Measurements from ENCODE around the gene MYOZ3. TPM values are rescaled to one million over a fixed set of nuclear protein-coding genes. Genes with fewer than 3 reads are reported as not detected.
A peak's percentile ranks its signal among the peaks of the same experiment; 100 is the strongest.

MYOZ3 gene
- polyA plus RNA-seq, 4 donors = 0.27 to 1.5 (median 0.38) TPM

DNA sequence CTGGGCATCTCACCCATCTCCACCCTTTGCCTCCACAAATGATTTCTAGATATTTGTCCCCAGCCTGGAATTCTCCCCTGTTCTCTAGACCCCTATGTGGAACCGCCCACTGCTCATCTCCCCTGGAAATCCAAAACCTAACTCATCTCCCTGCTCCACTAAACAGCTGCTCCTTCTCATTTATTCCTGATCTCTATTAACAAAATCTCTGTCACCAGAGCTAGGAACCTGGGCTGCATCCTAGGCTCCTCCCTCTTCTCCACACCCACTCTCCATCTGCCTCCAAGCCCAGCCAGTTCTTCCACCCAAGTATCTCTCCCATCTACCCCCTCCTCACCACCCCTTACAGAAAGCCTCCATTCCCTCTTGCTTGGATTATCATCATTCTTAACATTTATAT is 44.5 kb upstream of the MYOZ3 start:
- no peak overlapping the region for H3K4me3 ChIP-seq (ENCODE audit: low read depth in 1 of 3, low read length in 3 of 3)
- no peaks in the 10 kb centered on the region for H3K9me3 ChIP-seq (ENCODE audit: control insufficient read depth in 2 of 2, insufficient read depth in 1 of 2, low read depth in 1 of 2, low read length in 1 of 2)
- FAIRE-seq (no peak), DNase-seq (no peak)
- H3K27ac ChIP-seq (ENCODE audit: low read depth in 1 of 3, low read length in 2 of 3) = peak overlapping the region; percentile 12 to 71 (median 27)
- H3K27me3 ChIP-seq (ENCODE audit: control insufficient read depth in 3 of 3, insufficient read depth in 3 of 3, low read length in 3 of 3) = no peaks in the 10 kb centered on the region
- 42 to 84% (median 79%) methylated on average over 1 of the region's 1 CpG for WGBS, 3 donors
- peaks cover 15 to 51% (median 32%) of the 10 kb centered on the region in 3 donors for H3K4me1 ChIP-seq (ENCODE audit: control insufficient read depth in 3 of 3, insufficient read depth in 2 of 3, low read depth in 1 of 3, low read length in 2 of 3)
- H3K36me3 ChIP-seq (ENCODE audit: control insufficient read depth in 3 of 3, insufficient read depth in 2 of 3, low read depth in 1 of 3, low read length in 3 of 3) = peaks cover 0 to 74% (median 8%) of the 10 kb centered on the region in 3 donors

GRCh38 chr5:150618163-150618562 is 42.9 kb upstream of the MYOZ3 start:
- 73 to 91% (median 89%) methylated on average over 6 to 9 of the region's 9 CpGs for WGBS, 3 donors
- H3K36me3 ChIP-seq (ENCODE audit: control insufficient read depth in 3 of 3, insufficient read depth in 2 of 3, low read depth in 1 of 3, low read length in 3 of 3) = peaks cover 0 to 80% (median 8%) of the 10 kb centered on the region in 3 donors
- FAIRE-seq (no peak), DNase-seq (no peak)
- H3K4me3 ChIP-seq (ENCODE audit: low read depth in 1 of 3, low read length in 3 of 3) = no peak overlapping the region
- no peaks in the 10 kb centered on the region for H3K27me3 ChIP-seq (ENCODE audit: control insufficient read depth in 3 of 3, insufficient read depth in 3 of 3, low read length in 3 of 3)
- H3K9me3 ChIP-seq (ENCODE audit: control insufficient read depth in 2 of 2, insufficient read depth in 1 of 2, low read depth in 1 of 2, low read length in 1 of 2) = no peaks in the 10 kb centered on the region
- peak overlapping the region in 2 of 3 donors; percentile 25 to 56 for H3K27ac ChIP-seq (ENCODE audit: low read depth in 1 of 3, low read length in 2 of 3)
- peaks cover 15 to 35% (median 22%) of the 10 kb centered on the region in 3 donors for H3K4me1 ChIP-seq (ENCODE audit: control insufficient read depth in 3 of 3, insufficient read depth in 2 of 3, low read depth in 1 of 3, low read length in 2 of 3)

- DNase-seq (no peak), FAIRE-seq (no peak)
- H3K27me3 ChIP-seq (ENCODE audit: control insufficient read depth in 3 of 3, insufficient read depth in 3 of 3, low read length in 3 of 3) = no peaks in the 10 kb centered on the region
- H3K4me3 ChIP-seq (ENCODE audit: low read depth in 1 of 3, low read length in 3 of 3) = no peak overlapping the region
- H3K27ac ChIP-seq (ENCODE audit: low read depth in 1 of 3, low read length in 2 of 3) = peak overlapping the region in 2 of 3 donors; percentile 25 to 56
- no peaks in the 10 kb centered on the region for H3K9me3 ChIP-seq (ENCODE audit: control insufficient read depth in 2 of 2, insufficient read depth in 1 of 2, low read depth in 1 of 2, low read length in 1 of 2)
- H3K4me1 ChIP-seq (ENCODE audit: control insufficient read depth in 3 of 3, insufficient read depth in 2 of 3, low read depth in 1 of 3, low read length in 2 of 3) = peaks cover 11 to 29% (median 16%) of the 10 kb centered on the region in 3 donors
- WGBS, 3 donors = 72 to 91% (median 87%) methylated on average over 17 of the region's 17 CpGs
- H3K36me3 ChIP-seq (ENCODE audit: control insufficient read depth in 3 of 3, insufficient read depth in 2 of 3, low read depth in 1 of 3, low read length in 3 of 3) = peaks cover 0 to 81% (median 8%) of the 10 kb centered on the region in 3 donors
Measured at GRCh38 chr5:150618588-150619281, 42.3 kb upstream of the MYOZ3 start.

DNA sequence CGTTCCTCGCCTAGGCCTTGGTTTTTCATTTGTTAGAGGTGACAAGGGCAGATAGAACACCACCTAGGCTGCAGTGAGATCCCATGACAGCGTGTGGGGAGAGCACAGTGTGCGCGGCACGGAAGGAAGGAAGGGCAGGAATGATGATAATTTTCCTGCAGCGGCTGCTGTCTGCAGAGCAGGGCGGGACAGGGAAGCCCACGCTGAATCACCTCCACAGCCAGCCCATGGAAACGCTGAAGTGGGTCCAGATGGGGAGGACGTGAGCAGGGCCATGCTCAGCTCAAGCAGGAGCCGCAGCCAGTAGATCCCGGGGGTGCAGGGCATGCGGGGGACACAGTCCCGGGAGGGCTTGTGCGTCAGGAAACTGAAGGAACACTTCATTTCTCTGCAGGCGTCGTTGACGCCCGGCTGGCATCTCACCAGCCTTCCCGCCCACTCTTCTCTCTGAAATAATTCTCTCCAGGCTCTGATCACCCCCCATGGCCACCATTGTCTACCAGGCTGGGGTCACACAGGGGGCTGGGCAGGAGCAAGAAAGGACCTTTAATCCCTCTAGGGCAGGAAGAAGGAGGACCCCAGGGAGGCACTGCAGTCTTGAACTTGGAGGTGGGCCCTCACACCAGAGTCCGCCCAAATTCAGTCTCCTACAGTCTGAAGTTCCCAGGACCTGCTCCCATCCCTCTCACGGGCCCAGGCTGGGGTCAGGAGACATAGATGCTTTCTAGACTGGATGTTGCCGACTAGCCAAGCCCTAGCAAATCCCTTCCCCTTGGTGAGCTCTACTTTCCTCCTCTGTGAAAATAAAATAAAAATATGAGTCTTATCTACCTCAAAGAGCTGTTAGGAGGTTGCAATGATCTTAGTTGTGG is 41.5 kb upstream of the MYOZ3 start:
- peak overlapping the region in 1 of 3 donors; percentile 56 for H3K27ac ChIP-seq (ENCODE audit: low read depth in 1 of 3, low read length in 2 of 3)
- no peaks in the 10 kb centered on the region for H3K27me3 ChIP-seq (ENCODE audit: control insufficient read depth in 3 of 3, insufficient read depth in 3 of 3, low read length in 3 of 3)
- FAIRE-seq (no peak), DNase-seq (no peak)
- no peaks in the 10 kb centered on the region for H3K9me3 ChIP-seq (ENCODE audit: control insufficient read depth in 2 of 2, insufficient read depth in 1 of 2, low read depth in 1 of 2, low read length in 1 of 2)
- H3K36me3 ChIP-seq (ENCODE audit: control insufficient read depth in 3 of 3, insufficient read depth in 2 of 3, low read depth in 1 of 3, low read length in 3 of 3) = peaks cover 0 to 77% (median 8%) of the 10 kb centered on the region in 3 donors
- no peak overlapping the region for H3K4me3 ChIP-seq (ENCODE audit: low read depth in 1 of 3, low read length in 3 of 3)
- WGBS, 3 donors = 70 to 89% (median 76%) methylated on average over 22 to 24 of the region's 24 CpGs
- H3K4me1 ChIP-seq (ENCODE audit: control insufficient read depth in 3 of 3, insufficient read depth in 2 of 3, low read depth in 1 of 3, low read length in 2 of 3) = peaks cover 6 to 25% (median 11%) of the 10 kb centered on the region in 3 donors

- no peak for FAIRE-seq
- WGBS, 3 donors = 72 to 84% (median 73%) methylated on average over 5 of the region's 5 CpGs
- no peak overlapping the region for H3K27ac ChIP-seq (ENCODE audit: low read depth in 1 of 3, low read length in 2 of 3)
Measured at GRCh38 chr5:150621301-150621700, 39.8 kb upstream of the MYOZ3 start.

GRCh38 chr5:150622157-150622556 is 38.9 kb upstream of the MYOZ3 start:
- Histone ChIP-seq H3K36me3 (ENCODE audit: control insufficient read depth in 3 of 3, insufficient read depth in 2 of 3, low read depth in 1 of 3, low read length in 3 of 3) (peaks cover 0 to 73% (median 8%) of the 10 kb centered on the region in 3 donors), H3K27ac (ENCODE audit: low read depth in 1 of 3, low read length in 2 of 3) (no peak overlapping the region), H3K27me3 (ENCODE audit: control insufficient read depth in 3 of 3, insufficient read depth in 3 of 3, low read length in 3 of 3) (no peaks in the 10 kb centered on the region), H3K4me1 (ENCODE audit: control insufficient read depth in 3 of 3, insufficient read depth in 2 of 3, low read depth in 1 of 3, low read length in 2 of 3) (peaks cover 2 to 29% (median 4%) of the 10 kb centered on the region in 3 donors), H3K9me3 (ENCODE audit: control insufficient read depth in 2 of 2, insufficient read depth in 1 of 2, low read depth in 1 of 2, low read length in 1 of 2) (no peaks in the 10 kb centered on the region), H3K4me3 (ENCODE audit: low read depth in 1 of 3, low read length in 3 of 3) (no peak overlapping the region)
- DNase-seq (no peak), FAIRE-seq (no peak)
- WGBS, 3 donors = 75 to 89% (median 79%) methylated on average over 2 of the region's 2 CpGs

More at GRCh38 chr5:150621301-150621700, 39.8 kb upstream of the MYOZ3 start:
- H3K27me3 ChIP-seq (ENCODE audit: control insufficient read depth in 3 of 3, insufficient read depth in 3 of 3, low read length in 3 of 3) = no peaks in the 10 kb centered on the region
- H3K4me1 ChIP-seq (ENCODE audit: control insufficient read depth in 3 of 3, insufficient read depth in 2 of 3, low read depth in 1 of 3, low read length in 2 of 3) = peaks cover 4 to 23% (median 4%) of the 10 kb centered on the region in 3 donors
- H3K36me3 ChIP-seq (ENCODE audit: control insufficient read depth in 3 of 3, insufficient read depth in 2 of 3, low read depth in 1 of 3, low read length in 3 of 3) = peaks cover 0 to 71% (median 8%) of the 10 kb centered on the region in 3 donors
- H3K4me3 ChIP-seq (ENCODE audit: low read depth in 1 of 3, low read length in 3 of 3) = no peak overlapping the region
- DNase-seq = no peak
- H3K9me3 ChIP-seq (ENCODE audit: control insufficient read depth in 2 of 2, insufficient read depth in 1 of 2, low read depth in 1 of 2, low read length in 1 of 2) = no peaks in the 10 kb centered on the region

GRCh38 chr5:150623152-150623877 is 37.7 kb upstream of the MYOZ3 start:
- H3K4me1 ChIP-seq (ENCODE audit: control insufficient read depth in 3 of 3, insufficient read depth in 2 of 3, low read depth in 1 of 3, low read length in 2 of 3) = peaks cover 2 to 31% (median 4%) of the 10 kb centered on the region in 3 donors
- FAIRE-seq = no peak

GRCh38 chr5:150623878-150624216 is 37.2 kb upstream of the MYOZ3 start:
- no peak overlapping the region for H3K4me3 ChIP-seq (ENCODE audit: low read depth in 1 of 3, low read length in 3 of 3)
- DNase-seq = no peak
- WGBS, 3 donors = 61 to 68% (median 62%) methylated on average over 5 of the region's 5 CpGs
- no peak for FAIRE-seq
- H3K36me3 ChIP-seq (ENCODE audit: control insufficient read depth in 3 of 3, insufficient read depth in 2 of 3, low read depth in 1 of 3, low read length in 3 of 3) = peaks cover 0 to 62% (median under 1%) of the 10 kb centered on the region in 3 donors
- peaks cover 2 to 31% (median 4%) of the 10 kb centered on the region in 3 donors for H3K4me1 ChIP-seq (ENCODE audit: control insufficient read depth in 3 of 3, insufficient read depth in 2 of 3, low read depth in 1 of 3, low read length in 2 of 3)
- no peaks in the 10 kb centered on the region for H3K27me3 ChIP-seq (ENCODE audit: control insufficient read depth in 3 of 3, insufficient read depth in 3 of 3, low read length in 3 of 3)
- H3K27ac ChIP-seq (ENCODE audit: low read depth in 1 of 3, low read length in 2 of 3) = peak overlapping the region in 2 of 3 donors; percentile 3 to 42
- no peaks in the 10 kb centered on the region for H3K9me3 ChIP-seq (ENCODE audit: control insufficient read depth in 2 of 2, insufficient read depth in 1 of 2, low read depth in 1 of 2, low read length in 1 of 2)

More at GRCh38 chr5:150623152-150623877, 37.7 kb upstream of the MYOZ3 start:
- H3K4me3 ChIP-seq (ENCODE audit: low read depth in 1 of 3, low read length in 3 of 3) = no peak overlapping the region
- H3K27ac ChIP-seq (ENCODE audit: low read depth in 1 of 3, low read length in 2 of 3) = peak overlapping the region in 1 of 3 donors; percentile 28
- no peaks in the 10 kb centered on the region for H3K9me3 ChIP-seq (ENCODE audit: control insufficient read depth in 2 of 2, insufficient read depth in 1 of 2, low read depth in 1 of 2, low read length in 1 of 2)
- H3K27me3 ChIP-seq (ENCODE audit: control insufficient read depth in 3 of 3, insufficient read depth in 3 of 3, low read length in 3 of 3) = no peaks in the 10 kb centered on the region
- H3K36me3 ChIP-seq (ENCODE audit: control insufficient read depth in 3 of 3, insufficient read depth in 2 of 3, low read depth in 1 of 3, low read length in 3 of 3) = peaks cover 0 to 67% (median 2%) of the 10 kb centered on the region in 3 donors
- DNase-seq = no peak
- WGBS, 3 donors = 48 to 68% (median 57%) methylated on average over 7 of the region's 7 CpGs
